Caco-2 (cell line): Measurements from ENCODE around the gene ALOX12B. TPM values are rescaled to one million over a fixed set of nuclear protein-coding genes. Genes with fewer than 3 reads are reported as not detected.

Experiments used
- BruUV-seq: library from RNA; stranded (reverse); fragments of 400-500 nt; replicated peaks from 2 replicates; lab custom pipeline; 2021; lab: Mats Ljungman, UMichigan
- CTCF ChIA-PET: fragments of 300-600 bp; sonication (Branson Sonifier 250); formaldehyde crosslinking; loops from one replicate; lab custom pipeline; 2022; ENCODE audit warnings: antibody characterized with exemption; lab: Charles Lee
- POLR2A ChIA-PET: fragments of 300-600 bp; sonication (Branson Sonifier 250); formaldehyde crosslinking; loops from one replicate; lab custom pipeline; 2022; ENCODE audit warnings: antibody characterized with exemption; lab: Charles Lee
- DNase-seq, 2 experiments: peaks; one replicate each; pipeline versions ENCODE4 v3.0.0 to v3.0.0-alpha.2; 2020 to 2022
- H3K27me3 ChIP-seq: replicated peaks from 2 replicates; pipeline ENCODE4 v1.6.0; 2011; ENCODE audit warnings: low read length; ENCODE audit not compliant: control insufficient read depth, insufficient read depth
- H3K36me3 ChIP-seq: 2 replicates; pipeline ENCODE4 v1.5.1; 2011; ENCODE audit warnings: low read length; ENCODE audit not compliant: control insufficient read depth, insufficient read depth
- H3K4me1 ChIP-seq: fragments of 250-450 bp; sonication (Bioruptor Pico); 2 replicates; pipeline ENCODE4 v1.5.1; 2020; ENCODE audit warnings: mild to moderate bottlenecking
- H3K4me3 ChIP-seq: 2 replicates; pipeline ENCODE4 v1.5.1; 2011; ENCODE audit warnings: low read depth, mild to moderate bottlenecking, control low read depth, low read length
- H3K9me3 ChIP-seq: fragments of 250-450 bp; sonication (Bioruptor Pico); 2 replicates; pipeline ENCODE4 v1.5.1; 2020; ENCODE audit warnings: mild to moderate bottlenecking, moderate library complexity
- H3K27ac Mint-ChIP-seq: one replicate; pipeline ENCODE4 v1.8.0; 2022; ENCODE audit warnings: mixed read lengths; ENCODE audit not compliant: unreplicated experiment
- H3K27me3 Mint-ChIP-seq: one replicate; pipeline ENCODE4 v1.8.0; 2022; ENCODE audit warnings: mixed read lengths; ENCODE audit not compliant: insufficient read depth, unreplicated experiment
- H3K36me3 Mint-ChIP-seq: one replicate; pipeline ENCODE4 v1.8.0; 2022; ENCODE audit warnings: mild to moderate bottlenecking, mixed read lengths; ENCODE audit not compliant: insufficient read depth, unreplicated experiment
- H3K4me1 Mint-ChIP-seq: one replicate; pipeline ENCODE4 v1.8.0; 2022; ENCODE audit warnings: low read depth, mixed read lengths; ENCODE audit not compliant: unreplicated experiment
- H3K4me3 Mint-ChIP-seq: one replicate; pipeline ENCODE4 v1.8.0; 2022; ENCODE audit warnings: mild to moderate bottlenecking, moderate library complexity, mixed read lengths; ENCODE audit not compliant: unreplicated experiment
- H3K9me3 Mint-ChIP-seq: one replicate; pipeline ENCODE4 v1.8.0; 2022; ENCODE audit warnings: mixed read lengths; ENCODE audit not compliant: unreplicated experiment
- CTCF ChIP-seq, 2 experiments: fragments of 200-600 bp in 1 of 2; IDR thresholded peaks; 1 replicate in 1 of 2; 2 replicates in 1 of 2; pipeline versions ENCODE4 v1.5.1 to v1.8.0; 2011 to 2022; ENCODE audit warnings: antibody characterized with exemption in 1 of 2, control low read depth in 1 of 2, inconsistent platforms in 1 of 2, low read depth in 1 of 2, low read length in 1 of 2, mild to moderate bottlenecking in 1 of 2, moderate library complexity in 1 of 2; ENCODE audit not compliant: insufficient read depth in 1 of 2, severe bottlenecking in 1 of 2, unreplicated experiment in 1 of 2
- intact Hi-C: fragments of 100-400 bp; cut with micrococcal nuclease; formaldehyde crosslinking; loops from one replicate; pipeline ENCODE4 v1.10.0; 2022; ENCODE audit not compliant: unreplicated experiment
- total RNA-seq: library from RNA; stranded (reverse); gene quantifications from 2 replicates; pipeline ENCODE4 v1.2.3, GENCODE V29; 2022

ALOX12B gene
- total RNA-seq, 1 experiment from 2014 or later = 0.34 TPM

- Mint-ChIP-seq H3K4me3 (no peak overlapping the region), H3K27ac (no peak overlapping the region), H3K27me3 (peaks cover 10% of the 10 kb centered on the region), H3K4me1 (peaks cover 14% of the 10 kb centered on the region), H3K36me3 (no peaks in the 10 kb centered on the region), H3K9me3 (no peaks in the 10 kb centered on the region)
- Histone ChIP-seq H3K4me1 (peaks cover 18% of the 10 kb centered on the region), H3K9me3 (no peaks in the 10 kb centered on the region), H3K36me3 (no peaks in the 10 kb centered on the region), H3K27me3 (no peaks in the 10 kb centered on the region), H3K4me3 (no peak overlapping the region)
- no TSS peak for BruUV-seq
- TF ChIP-seq CTCF (IDR thresholded peaks at IDR 0.05; ENCODE audit: insufficient read depth in 1 of 2, low read depth in 1 of 2, low read length in 1 of 2, severe bottlenecking in 1 of 2, unreplicated experiment in 1 of 2) = no peak
- ChIA-PET POLR2A (no interaction called here), CTCF (no interaction called here)
- no peak for DNase-seq
- intact Hi-C loops = no loop called here
These were observed 16.0 kb downstream of the ALOX12B start for GRCh38 chr17:8071496-8071895.

GRCh38 chr17:8069587-8069860 lies 18.0 kb downstream of the ALOX12B start:
- H3K36me3 Mint-ChIP-seq = no peaks in the 10 kb centered on the region
- POLR2A ChIA-PET = no interaction called here
- CTCF ChIA-PET = interaction anchor here (1.6 to 2.1 kb wide), 2 partner anchors 9 to 50 kb away, joined by 5 to 9 read pairs; no protein-coding TSS in a partner anchor
- no peak overlapping the region for H3K27ac Mint-ChIP-seq
- H3K9me3 Mint-ChIP-seq = no peaks in the 10 kb centered on the region
- H3K27me3 Mint-ChIP-seq = peaks cover 5% of the 10 kb centered on the region
- H3K27me3 ChIP-seq = no peaks in the 10 kb centered on the region
- H3K9me3 ChIP-seq = no peaks in the 10 kb centered on the region
- peaks cover 18% of the 10 kb centered on the region for H3K4me1 ChIP-seq
- H3K4me3 Mint-ChIP-seq = no peak overlapping the region
- no peaks in the 10 kb centered on the region for H3K36me3 ChIP-seq
- no peak overlapping the region for H3K4me3 ChIP-seq
- no peak for DNase-seq
- no peak for TF ChIP-seq CTCF (IDR thresholded peaks at IDR 0.05; ENCODE audit: insufficient read depth in 1 of 2, low read depth in 1 of 2, low read length in 1 of 2, severe bottlenecking in 1 of 2, unreplicated experiment in 1 of 2)
- no TSS peak for BruUV-seq
- intact Hi-C loops = no loop called here
- peaks cover 14% of the 10 kb centered on the region for H3K4me1 Mint-ChIP-seq

GRCh38 chr17:8068736-8069586 lies 18.6 kb downstream of the ALOX12B start:
- POLR2A ChIA-PET = interaction anchor here (0.7 kb wide), 1 partner anchor 935 kb away, joined by 3 read pairs; no protein-coding TSS in a partner anchor

More at GRCh38 chr17:8068736-8069586, 18.6 kb downstream of the ALOX12B start:
- no TSS peak for BruUV-seq
- Histone ChIP-seq H3K4me3 (no peak overlapping the region), H3K27me3 (no peaks in the 10 kb centered on the region), H3K9me3 (no peaks in the 10 kb centered on the region), H3K4me1 (peaks cover 18% of the 10 kb centered on the region), H3K36me3 (no peaks in the 10 kb centered on the region)
- Mint-ChIP-seq H3K4me1 (peaks cover 14% of the 10 kb centered on the region), H3K4me3 (peak overlapping the region; percentile 22), H3K27me3 (peaks cover under 1% of the 10 kb centered on the region), H3K27ac (peak overlapping the region; percentile 57), H3K9me3 (no peaks in the 10 kb centered on the region), H3K36me3 (no peaks in the 10 kb centered on the region)
- CTCF ChIA-PET = interaction anchor here (1.6 to 2.1 kb wide), 2 partner anchors 9 to 51 kb away, joined by 5 to 9 read pairs; no protein-coding TSS in a partner anchor
- intact Hi-C loops = no loop called here
- TF ChIP-seq CTCF (IDR thresholded peaks at IDR 0.05; ENCODE audit: insufficient read depth in 1 of 2, low read depth in 1 of 2, low read length in 1 of 2, severe bottlenecking in 1 of 2, unreplicated experiment in 1 of 2) = no peak
- DNase-seq = peak in 1 of 2 experiments; percentile 26
